Measurements from ENCODE around the gene ANKRD27.

DNA sequence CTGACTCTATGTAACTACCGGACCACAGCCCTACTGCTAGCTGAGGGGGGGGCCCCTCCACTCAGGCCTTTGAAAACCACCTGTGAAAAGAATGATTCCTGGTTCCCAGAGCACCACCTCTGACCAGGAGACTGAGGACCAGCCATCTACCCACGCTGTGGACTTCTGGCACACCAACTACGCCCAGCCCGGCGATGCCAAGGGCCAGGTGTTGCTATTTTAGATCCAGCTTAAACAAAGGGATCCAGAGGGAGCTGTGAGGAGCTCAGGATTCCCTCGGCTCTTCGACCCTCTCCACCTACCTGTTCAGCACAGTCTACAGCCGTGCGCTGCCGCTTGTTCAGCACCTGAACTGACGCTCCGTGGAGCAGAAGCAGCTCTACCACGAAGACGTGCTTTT lies 71.0 kb downstream of the ANKRD27 start:
- TF ChIP-seq, protein P1, sequence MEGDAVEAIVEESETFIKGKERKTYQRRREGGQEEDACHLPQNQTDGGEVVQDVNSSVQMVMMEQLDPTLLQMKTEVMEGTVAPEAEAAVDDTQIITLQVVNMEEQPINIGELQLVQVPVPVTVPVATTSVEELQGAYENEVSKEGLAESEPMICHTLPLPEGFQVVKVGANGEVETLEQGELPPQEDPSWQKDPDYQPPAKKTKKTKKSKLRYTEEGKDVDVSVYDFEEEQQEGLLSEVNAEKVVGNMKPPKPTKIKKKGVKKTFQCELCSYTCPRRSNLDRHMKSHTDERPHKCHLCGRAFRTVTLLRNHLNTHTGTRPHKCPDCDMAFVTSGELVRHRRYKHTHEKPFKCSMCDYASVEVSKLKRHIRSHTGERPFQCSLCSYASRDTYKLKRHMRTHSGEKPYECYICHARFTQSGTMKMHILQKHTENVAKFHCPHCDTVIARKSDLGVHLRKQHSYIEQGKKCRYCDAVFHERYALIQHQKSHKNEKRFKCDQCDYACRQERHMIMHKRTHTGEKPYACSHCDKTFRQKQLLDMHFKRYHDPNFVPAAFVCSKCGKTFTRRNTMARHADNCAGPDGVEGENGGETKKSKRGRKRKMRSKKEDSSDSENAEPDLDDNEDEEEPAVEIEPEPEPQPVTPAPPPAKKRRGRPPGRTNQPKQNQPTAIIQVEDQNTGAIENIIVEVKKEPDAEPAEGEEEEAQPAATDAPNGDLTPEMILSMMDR (IDR thresholded peaks at IDR 0.05; ENCODE audit: poor library complexity): no peak
- TF ChIP-seq EZH2 (IDR thresholded peaks at IDR 0.05; ENCODE audit: borderline replicate concordance) (no peak), EZH2phosphoT487 (IDR thresholded peaks at IDR 0.05; ENCODE audit: low read depth, severe bottlenecking, unreplicated experiment) (no peak)

Measured in hepatocyte (in vitro differentiated cells).